Mucosa of stomach (tissue), 1 donor: ENCODE results near the gene RPUSD1.

Source experiments
- H3K27me3 ChIP-seq: one replicate; pipeline ENCODE4 v1.7.0; 2013; ENCODE audit warnings: mild to moderate bottlenecking, low read length; ENCODE audit not compliant: control insufficient read depth, insufficient read depth
- H3K36me3 ChIP-seq: one replicate; pipeline ENCODE4 v1.7.0; 2013; ENCODE audit warnings: low read length; ENCODE audit not compliant: control insufficient read depth, insufficient read depth
- H3K4me1 ChIP-seq: one replicate; pipeline ENCODE4 v1.7.0; 2013; ENCODE audit warnings: mild to moderate bottlenecking, low read length; ENCODE audit not compliant: control insufficient read depth, insufficient read depth
- H3K4me3 ChIP-seq: one replicate; pipeline ENCODE4 v1.7.0; 2013; ENCODE audit warnings: low read length
- H3K9ac ChIP-seq: one replicate; pipeline ENCODE4 v1.7.0; 2013; ENCODE audit warnings: mild to moderate bottlenecking, low read length, moderate library complexity
- H3K9me3 ChIP-seq: one replicate; pipeline ENCODE4 v1.7.0; 2013; ENCODE audit warnings: mild to moderate bottlenecking, low read length, moderate library complexity; ENCODE audit not compliant: control insufficient read depth
- donor health status: Pancreatic carcinoma.

Gene RPUSD1

DNA sequence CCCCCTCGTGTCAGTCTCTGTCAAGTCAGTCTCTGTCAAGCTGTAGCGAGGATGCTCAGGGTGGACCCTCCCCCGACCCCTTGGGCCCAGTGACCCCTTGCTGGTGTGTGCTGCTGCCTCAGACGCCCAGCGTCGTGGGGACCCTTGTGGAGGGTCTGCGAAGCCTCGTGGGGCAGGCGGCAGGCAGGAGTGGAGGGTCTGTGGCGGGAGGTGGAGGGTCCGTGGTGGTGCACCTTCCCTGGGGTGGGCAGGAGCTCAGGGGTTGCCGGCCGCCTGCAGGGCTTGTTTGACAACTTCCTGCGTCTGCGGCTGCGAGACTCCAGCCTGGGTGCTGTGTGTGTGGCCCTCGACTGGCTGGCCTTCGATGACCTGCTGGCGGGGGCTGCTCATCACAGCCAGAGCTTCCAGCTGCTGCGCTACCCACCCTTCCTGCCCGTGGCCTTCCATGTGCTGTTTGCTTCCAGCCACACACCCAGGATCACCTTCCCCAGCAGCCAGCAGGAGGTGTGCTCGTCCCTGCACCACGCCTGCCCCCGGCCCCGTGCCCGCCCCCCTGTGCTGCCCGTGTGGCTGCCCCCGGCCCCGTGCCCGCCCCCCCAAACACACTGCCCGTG is 6.8 kb upstream of the RPUSD1 start:
- Histone ChIP-seq H3K4me1 (no peaks in the 10 kb centered on the region), H3K9ac (no peak overlapping the region), H3K4me3 (no peak overlapping the region), H3K27me3 (peaks cover 13% of the 10 kb centered on the region), H3K36me3 (no peaks in the 10 kb centered on the region), H3K9me3 (no peaks in the 10 kb centered on the region)

DNA sequence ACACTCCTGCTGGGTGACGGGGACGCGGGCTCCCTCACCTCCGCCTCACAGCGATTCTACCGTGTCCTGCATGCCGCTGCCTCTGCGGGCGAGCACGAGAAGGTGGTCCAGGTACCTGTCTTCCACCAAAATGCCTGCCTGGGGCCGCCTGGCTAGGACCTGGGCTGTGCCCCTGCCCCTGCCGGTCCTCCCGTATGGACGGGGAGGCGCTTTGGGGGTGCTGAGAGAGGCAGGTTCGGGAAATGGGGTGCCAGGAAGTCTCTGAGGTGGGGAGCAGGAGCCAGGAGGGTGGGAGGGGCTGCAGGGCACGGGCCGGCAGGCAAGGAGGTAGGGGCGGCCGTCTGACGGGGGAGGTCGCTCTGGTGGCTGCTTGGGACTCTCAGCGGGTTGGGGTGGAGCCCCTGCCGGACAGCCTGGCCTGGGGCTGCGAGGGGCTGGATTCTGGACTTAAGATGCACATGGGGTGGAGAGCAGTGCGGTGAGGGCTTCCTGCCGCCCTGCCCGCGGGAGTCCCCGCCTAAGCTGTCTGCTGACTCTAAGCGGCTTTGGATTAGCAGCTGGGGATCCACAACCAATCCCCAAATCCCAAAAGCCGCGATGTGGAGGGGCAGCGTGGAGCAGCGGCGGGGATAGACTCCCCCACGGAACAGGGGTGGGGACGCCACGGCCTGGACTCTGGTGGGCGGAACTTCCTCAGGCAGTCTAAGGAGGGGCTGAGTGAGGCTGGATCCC is 6.1 kb upstream of the RPUSD1 start:
- Histone ChIP-seq H3K36me3 (no peaks in the 10 kb centered on the region), H3K9me3 (no peaks in the 10 kb centered on the region), H3K4me1 (peaks cover 1% of the 10 kb centered on the region)

DNA sequence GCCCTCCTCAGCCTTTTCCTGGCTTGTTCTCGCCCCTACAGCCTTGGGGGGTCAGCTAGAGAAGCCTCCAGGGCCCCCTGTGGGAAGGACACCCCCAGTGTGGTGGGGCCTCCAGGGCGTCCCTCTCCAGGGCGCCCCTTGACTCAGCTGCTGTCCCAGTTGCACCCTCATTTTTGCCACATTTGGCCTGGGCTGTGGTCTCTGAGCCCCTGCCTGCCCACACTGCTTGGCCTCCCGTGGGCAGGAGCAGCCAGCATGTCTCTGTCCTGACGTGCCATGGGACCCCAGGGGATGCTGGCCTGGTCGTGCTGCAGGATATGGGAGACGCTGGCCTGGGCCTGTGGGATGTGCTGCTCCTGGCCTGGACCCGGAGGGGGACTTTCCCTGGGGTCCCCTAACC is 5.2 kb upstream of the RPUSD1 start:
- Histone ChIP-seq H3K9ac (no peak overlapping the region), H3K4me1 (peaks cover 7% of the 10 kb centered on the region), H3K36me3 (no peaks in the 10 kb centered on the region), H3K9me3 (no peaks in the 10 kb centered on the region), H3K4me3 (no peak overlapping the region), H3K27me3 (no peaks in the 10 kb centered on the region)

More for the DNA sequence above, 6.1 kb upstream of the RPUSD1 start:
- H3K4me3 ChIP-seq = no peak overlapping the region
- H3K9ac ChIP-seq = no peak overlapping the region
- H3K27me3 ChIP-seq = peaks cover 8% of the 10 kb centered on the region

DNA sequence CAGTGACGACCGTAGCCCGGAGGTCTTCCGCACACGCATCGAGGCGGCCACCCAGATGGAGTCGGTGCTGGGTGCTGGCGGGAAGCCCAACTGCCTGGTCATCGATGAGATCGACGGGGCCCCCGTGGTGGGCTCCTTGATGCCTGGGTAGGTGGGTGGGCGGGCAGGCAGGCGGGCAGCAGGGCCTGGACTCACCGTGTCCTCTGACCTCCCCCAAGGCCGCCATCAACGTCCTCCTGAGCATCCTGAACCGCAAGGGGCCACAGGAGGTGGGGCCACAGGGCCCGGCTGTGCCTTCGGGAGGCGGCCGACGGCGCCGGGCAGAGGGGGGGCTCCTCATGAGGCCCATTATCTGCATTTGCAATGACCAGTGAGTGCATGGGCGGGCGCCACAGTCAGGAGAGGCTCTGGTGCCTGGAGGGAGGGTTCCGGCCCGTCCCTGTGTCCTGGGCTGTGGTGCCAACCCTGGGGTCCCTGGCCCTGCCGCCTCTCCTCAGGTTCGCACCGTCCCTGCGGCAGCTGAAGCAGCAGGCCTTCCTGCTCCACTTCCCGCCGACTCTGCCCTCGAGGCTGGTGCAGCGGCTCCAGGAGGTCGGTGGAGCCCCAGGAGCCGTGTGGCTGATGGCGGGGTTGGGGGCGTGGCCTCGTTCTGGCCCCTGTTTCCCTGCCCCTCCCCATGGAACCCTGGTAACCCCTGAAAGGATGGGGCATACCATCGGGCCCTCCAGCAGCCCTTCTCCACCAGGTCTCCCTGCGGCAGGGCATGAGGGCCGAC is 4.2 kb upstream of the RPUSD1 start:
- Histone ChIP-seq H3K27me3 (no peaks in the 10 kb centered on the region), H3K36me3 (no peaks in the 10 kb centered on the region), H3K4me3 (no peak overlapping the region), H3K9ac (no peak overlapping the region), H3K4me1 (peaks cover 11% of the 10 kb centered on the region), H3K9me3 (no peaks in the 10 kb centered on the region)

DNA sequence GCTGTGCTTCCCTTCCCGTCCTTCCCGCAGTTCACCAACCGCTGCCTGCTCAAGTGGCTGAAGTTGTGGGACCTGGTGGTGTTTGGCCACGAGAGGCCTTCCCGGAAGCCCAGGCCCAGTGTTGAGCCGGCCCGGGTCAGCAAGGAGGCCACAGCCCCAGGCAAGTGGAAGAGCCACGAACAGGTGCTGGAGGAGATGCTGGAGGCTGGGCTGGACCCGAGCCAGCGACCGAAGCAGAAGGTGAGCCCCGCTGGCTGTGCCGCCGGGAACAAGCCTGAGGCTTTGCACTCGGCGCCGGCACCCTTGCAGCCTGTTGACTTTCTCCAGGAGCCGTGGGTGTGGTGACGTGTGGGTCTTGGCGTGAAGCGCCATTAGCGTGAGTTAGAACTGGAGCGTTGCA is 3.0 kb upstream of the RPUSD1 start:
- peaks cover 16% of the 10 kb centered on the region for H3K4me1 ChIP-seq
- no peaks in the 10 kb centered on the region for H3K36me3 ChIP-seq
- no peak overlapping the region for H3K4me3 ChIP-seq
- H3K9me3 ChIP-seq = no peaks in the 10 kb centered on the region
- H3K27me3 ChIP-seq = no peaks in the 10 kb centered on the region
- H3K9ac ChIP-seq = no peak overlapping the region

DNA sequence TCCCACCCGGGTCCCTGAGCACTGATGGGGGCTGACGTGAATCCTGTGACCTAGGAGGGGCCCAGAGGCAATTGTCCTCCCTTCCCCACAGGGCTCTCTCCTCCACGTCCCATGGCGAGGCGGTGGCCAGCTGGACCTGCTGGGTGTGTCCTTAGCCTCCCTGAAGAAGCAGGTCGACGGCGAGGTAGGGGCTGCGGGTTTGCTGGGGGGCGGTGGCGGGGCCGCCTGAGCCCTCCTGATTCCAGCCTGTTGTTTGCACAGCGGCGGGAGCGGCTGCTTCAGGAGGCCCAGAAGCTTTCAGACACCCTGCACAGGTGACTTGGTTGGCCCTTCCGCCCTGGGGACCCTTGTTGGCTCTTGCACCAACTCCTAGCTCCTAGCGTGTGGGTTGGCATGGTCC is 1.9 kb upstream of the RPUSD1 start:
- Histone ChIP-seq H3K9ac (no peak overlapping the region), H3K27me3 (no peaks in the 10 kb centered on the region), H3K36me3 (no peaks in the 10 kb centered on the region), H3K4me1 (peaks cover 16% of the 10 kb centered on the region), H3K4me3 (no peak overlapping the region), H3K9me3 (no peaks in the 10 kb centered on the region)

DNA sequence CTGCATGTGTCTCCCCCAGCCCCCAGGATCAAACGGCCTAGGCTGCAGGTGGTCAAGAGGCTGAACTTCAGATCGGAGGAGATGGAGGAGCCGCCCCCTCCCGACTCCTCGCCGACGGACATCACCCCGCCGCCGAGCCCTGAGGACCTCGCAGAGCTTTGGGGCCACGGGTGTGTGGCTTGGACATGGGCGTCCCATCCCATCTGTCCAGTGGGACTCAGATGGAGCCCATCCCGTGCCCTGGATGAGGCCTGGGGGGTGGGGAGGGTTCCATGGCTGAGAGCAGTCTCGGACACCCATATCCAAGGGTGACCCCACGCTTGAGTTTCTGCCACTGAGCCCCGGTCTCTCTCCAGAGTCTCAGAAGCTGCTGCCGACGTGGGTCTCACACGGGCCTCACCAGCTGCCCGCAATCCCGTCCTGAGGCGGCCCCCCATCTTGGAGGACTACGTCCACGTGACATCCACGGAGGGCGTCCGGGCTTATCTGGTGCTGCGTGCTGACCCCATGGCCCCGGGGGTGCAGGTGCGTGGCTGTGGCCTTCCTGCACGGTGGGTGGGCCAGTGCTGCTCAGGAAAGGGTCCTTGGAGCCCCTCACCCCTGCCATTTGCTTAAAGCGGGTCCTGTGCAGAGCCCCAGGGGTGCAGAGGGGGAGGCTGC is 1.1 kb upstream of the RPUSD1 start:
- H3K4me3 ChIP-seq = no peak overlapping the region
- H3K9ac ChIP-seq = peak overlapping the region; percentile 57

DNA sequence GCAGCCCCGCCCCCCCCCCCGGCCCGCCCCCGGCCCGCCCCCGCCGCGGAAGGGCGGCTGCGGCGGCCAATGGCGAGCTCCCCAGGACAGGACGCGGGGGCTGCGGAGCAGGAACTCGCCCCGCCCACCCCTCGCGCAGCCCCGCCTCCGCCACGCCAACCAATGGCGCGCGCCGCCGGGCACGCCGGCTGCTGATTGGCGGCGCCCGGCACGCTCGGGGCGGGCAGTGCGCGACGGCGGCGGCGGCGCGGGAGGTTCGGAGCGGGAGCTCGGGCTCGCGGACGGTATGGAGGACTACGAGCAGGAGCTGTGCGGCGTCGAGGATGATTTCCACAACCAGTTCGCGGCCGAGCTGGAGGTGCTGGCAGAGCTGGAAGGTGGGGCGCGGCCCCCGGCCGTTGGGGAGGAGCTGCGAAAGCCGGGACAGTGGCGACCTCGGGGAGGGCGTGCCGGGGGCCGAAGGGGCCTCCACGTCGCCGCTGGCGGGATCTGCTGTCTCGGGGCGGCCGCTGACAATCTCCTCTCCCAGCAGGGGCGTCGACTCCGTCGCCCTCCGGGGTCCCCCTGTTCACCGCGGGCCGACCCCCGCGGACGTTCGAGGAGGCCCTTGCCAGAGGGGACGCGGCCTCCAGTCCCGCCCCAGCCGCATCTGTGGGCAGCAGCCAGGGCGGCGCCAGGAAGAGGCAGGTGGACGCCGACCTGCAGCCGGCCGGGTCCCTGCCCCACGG is 382 bp upstream of the RPUSD1 start, which contains the start of gene CHTF18:
TSS of gene CHTF18 (plus strand) at position 222 of the 728 bp plus-strand sequence. CDS start at position 287, 65 bp downstream.
- H3K9me3 ChIP-seq = no peaks in the 10 kb centered on the region
- H3K27me3 ChIP-seq = peaks cover 5% of the 10 kb centered on the region
- H3K4me3 ChIP-seq = peak within 1 kb of the TSS; percentile 87
- peak within 1 kb of the TSS; percentile 85 for H3K9ac ChIP-seq
- no peaks in the 10 kb centered on the region for H3K36me3 ChIP-seq
- peaks cover 22% of the 10 kb centered on the region for H3K4me1 ChIP-seq

More for the DNA sequence above, 1.1 kb upstream of the RPUSD1 start:
- Histone ChIP-seq H3K4me1 (peaks cover 16% of the 10 kb centered on the region), H3K36me3 (no peaks in the 10 kb centered on the region), H3K27me3 (no peaks in the 10 kb centered on the region), H3K9me3 (no peaks in the 10 kb centered on the region)

DNA sequence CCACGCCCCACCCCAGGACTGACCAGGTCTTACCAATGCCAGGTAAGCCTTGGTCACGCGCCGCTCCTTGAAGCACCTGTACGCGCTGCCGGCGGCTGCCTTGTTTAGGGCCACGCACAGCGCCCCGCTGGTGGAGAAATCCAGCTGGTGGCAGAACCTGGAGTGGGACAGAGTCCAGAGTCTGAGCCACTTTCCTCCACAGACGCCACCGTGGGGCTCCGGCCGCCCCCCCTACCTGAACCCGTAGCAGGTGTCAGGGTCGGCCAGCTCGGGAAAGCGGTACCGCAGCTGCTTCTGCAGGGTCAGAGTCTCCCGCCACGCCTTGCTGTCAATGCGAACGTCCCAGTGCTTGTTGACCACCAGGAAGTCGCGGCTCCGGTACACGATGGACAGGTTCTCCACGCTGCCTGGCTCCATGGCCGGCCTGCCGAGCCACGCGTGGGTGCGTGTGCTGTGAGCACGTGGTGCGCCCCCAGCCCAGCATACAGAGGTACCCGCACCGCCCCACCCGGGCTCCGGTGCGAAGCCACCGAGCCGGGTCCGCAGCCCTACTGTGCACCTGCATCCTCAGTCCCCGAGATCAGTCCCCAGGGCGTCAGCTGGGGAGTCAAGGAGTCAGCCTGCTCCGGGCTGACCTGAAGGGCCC is 737 bp downstream of the RPUSD1 start:
- no peaks in the 10 kb centered on the region for H3K36me3 ChIP-seq
- H3K27me3 ChIP-seq = peaks cover 16% of the 10 kb centered on the region
- peak overlapping the region; percentile 87 for H3K4me3 ChIP-seq
- H3K9ac ChIP-seq = peak overlapping the region; percentile 85
- H3K4me1 ChIP-seq = peaks cover 33% of the 10 kb centered on the region
- no peaks in the 10 kb centered on the region for H3K9me3 ChIP-seq

DNA sequence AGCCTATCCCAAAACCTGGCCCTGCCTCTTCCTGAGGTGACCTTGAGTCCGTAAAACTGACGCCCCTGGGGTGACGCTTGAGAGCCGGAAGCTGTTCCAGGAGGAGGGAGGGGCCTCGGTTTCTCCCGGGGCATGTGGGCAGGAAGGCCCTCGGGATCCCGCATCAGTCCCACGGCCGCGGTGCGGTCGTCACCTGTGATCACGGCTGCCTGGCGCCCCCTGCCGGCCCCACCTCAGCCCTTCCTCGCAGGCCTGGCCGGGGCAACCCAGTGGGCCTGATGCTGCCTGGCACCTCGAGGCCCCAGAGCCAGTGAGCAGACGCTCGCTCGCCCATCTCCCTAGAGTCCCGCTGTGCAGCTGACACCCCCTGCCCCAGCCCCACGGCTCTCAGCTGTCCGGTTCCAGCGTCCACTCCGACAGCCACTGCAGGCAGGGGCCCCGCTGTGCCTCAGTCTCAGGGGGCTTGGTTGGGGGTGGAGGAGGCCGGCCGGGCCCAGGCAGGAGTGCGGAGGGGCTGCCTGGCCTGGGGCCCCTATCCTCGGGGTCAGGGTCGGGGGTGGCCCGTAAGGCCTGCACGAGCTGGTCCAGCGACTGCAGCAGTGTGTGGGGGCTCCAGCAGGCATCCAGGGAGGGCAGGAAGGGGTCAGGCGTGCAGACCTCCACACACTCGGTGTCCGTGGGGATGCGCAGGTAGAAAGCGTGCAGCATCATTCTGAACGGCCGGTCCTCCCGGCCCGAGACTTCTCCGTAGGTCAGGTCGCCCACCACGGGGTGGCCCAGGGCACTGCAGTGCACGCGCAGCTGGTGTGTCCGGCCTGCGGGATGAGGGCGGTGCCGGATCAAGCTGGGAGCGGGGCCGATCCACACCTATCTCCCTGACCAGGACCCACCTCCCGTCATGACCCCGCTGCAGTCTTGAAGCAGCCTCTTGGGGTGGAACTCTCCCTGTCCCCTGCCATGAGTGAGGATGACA is 2.3 kb downstream of the RPUSD1 start:
- H3K4me3 ChIP-seq = no peak overlapping the region
- H3K4me1 ChIP-seq = peaks cover 34% of the 10 kb centered on the region
- no peaks in the 10 kb centered on the region for H3K9me3 ChIP-seq
- no peaks in the 10 kb centered on the region for H3K36me3 ChIP-seq
- peaks cover 25% of the 10 kb centered on the region for H3K27me3 ChIP-seq
- H3K9ac ChIP-seq = no peak overlapping the region
